GM12865 (cell line): ENCODE measurements around the gene FZD4.
"Not testable (repeated sequence)": the region's sequence is repeated elsewhere in the genome, so short reads cannot be mapped to it uniquely, and the experiment has no call there.

Experiments used
- DNase-seq: peaks from one replicate; pipeline ENCODE4 v3.0.0; 2010; ENCODE audit warnings: low read depth
- H3K4me3 ChIP-seq: 2 replicates; pipeline ENCODE4 v1.5.1; 2011; ENCODE audit warnings: mild to moderate bottlenecking, low read depth, low read length, control low read depth
- TF ChIP-seq, protein P1 (sequence below): IDR thresholded peaks from 2 replicates; pipeline ENCODE4 v1.5.1; 2011; ENCODE audit warnings: low read length, control low read depth, low read depth, inconsistent platforms; ENCODE audit not compliant: insufficient read depth; ENCODE audit errors: missing control alignments

FZD4 gene

DNA sequence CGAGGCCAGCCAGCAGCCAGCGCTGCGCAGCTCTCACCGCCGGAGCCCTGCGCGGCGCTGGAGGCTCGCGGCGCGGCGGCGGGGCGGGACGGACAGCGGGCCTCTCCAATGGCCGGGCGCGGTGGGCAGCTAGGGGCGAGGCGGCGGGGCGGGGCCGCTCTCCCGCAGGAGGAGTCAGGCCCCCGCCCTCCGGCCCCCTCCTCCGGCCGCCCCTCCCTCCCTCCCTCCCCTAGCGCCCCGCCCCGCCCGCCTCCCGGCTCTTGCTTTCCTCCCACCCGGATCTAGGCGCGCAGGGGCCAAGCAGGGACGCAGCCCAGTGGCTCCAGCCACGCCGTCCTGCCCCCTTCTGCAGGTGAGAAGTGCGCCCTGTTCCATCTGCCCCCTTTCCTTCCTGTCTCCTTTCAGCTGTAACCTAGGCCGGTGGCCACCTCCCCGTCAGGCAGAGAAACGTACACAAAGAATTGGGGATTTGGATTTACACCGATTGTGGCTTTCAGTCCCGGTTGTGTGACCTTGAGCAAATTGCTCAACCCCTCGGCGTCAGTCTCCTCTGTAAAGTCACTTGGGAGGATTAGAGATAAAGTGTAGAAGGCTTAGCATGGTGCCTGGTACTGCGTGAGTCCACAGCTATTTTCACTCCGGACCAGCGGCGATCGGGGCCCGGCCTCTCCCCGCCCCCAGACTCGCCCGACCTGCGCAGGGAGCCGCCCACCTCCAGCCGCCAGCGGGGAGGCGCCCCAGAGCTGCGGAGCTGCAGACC, at the start of gene FZD4:
Gene FZD4 (minus strand): TSS at position 35 of the 760 bp plus-strand sequence. CDS start 310 bp downstream, outside the sequence.
- TF ChIP-seq, protein P1, sequence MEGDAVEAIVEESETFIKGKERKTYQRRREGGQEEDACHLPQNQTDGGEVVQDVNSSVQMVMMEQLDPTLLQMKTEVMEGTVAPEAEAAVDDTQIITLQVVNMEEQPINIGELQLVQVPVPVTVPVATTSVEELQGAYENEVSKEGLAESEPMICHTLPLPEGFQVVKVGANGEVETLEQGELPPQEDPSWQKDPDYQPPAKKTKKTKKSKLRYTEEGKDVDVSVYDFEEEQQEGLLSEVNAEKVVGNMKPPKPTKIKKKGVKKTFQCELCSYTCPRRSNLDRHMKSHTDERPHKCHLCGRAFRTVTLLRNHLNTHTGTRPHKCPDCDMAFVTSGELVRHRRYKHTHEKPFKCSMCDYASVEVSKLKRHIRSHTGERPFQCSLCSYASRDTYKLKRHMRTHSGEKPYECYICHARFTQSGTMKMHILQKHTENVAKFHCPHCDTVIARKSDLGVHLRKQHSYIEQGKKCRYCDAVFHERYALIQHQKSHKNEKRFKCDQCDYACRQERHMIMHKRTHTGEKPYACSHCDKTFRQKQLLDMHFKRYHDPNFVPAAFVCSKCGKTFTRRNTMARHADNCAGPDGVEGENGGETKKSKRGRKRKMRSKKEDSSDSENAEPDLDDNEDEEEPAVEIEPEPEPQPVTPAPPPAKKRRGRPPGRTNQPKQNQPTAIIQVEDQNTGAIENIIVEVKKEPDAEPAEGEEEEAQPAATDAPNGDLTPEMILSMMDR = peak; percentile 7
- peak; percentile 87 for DNase-seq
- H3K4me3 ChIP-seq = peak within 1 kb of the TSS; percentile 83

DNA sequence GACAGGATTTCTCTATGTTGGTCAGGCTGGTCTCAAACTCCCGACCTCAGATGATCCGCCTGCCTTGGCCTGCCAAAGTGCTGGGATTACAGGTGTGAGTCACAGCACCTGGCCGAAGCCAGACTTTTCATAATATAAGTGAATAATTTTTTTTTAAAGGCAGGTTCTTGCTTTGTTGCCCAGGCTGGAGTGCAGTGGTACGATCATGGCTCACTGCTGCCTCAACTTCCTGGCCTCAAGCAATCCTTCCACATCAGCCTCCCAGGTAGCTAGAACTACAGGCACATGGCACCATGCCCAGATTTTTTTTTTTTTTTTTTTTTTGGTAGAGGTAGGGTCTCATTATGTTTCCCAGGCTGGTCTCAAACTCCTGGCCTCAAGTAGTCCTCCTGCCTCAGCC, 49.1 kb upstream of the FZD4 start:
- H3K4me3 ChIP-seq, DNase-seq: not testable (repeated sequence)

DNA sequence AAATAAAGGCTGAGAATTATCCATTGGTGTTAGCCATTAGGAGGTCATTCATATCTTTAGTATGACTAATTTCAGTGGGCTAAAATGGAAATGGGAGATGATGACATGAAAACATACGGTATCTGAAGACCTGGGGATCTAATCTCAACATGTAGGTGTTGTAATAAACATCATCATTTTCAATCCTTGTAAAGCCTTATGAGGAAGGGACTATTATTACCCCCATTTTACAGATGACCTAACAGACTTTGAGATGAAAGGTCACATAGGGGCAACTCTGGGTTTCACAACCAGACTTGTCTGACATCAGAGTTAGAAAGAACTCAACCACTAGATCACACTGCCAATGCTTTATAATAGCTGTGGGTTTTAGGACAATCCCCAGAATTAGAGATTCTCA, 47.7 kb upstream of the FZD4 start:
- H3K4me3 ChIP-seq = no peak overlapping the region
- TF ChIP-seq, protein P1 = no peak
- DNase-seq = no peak

DNA sequence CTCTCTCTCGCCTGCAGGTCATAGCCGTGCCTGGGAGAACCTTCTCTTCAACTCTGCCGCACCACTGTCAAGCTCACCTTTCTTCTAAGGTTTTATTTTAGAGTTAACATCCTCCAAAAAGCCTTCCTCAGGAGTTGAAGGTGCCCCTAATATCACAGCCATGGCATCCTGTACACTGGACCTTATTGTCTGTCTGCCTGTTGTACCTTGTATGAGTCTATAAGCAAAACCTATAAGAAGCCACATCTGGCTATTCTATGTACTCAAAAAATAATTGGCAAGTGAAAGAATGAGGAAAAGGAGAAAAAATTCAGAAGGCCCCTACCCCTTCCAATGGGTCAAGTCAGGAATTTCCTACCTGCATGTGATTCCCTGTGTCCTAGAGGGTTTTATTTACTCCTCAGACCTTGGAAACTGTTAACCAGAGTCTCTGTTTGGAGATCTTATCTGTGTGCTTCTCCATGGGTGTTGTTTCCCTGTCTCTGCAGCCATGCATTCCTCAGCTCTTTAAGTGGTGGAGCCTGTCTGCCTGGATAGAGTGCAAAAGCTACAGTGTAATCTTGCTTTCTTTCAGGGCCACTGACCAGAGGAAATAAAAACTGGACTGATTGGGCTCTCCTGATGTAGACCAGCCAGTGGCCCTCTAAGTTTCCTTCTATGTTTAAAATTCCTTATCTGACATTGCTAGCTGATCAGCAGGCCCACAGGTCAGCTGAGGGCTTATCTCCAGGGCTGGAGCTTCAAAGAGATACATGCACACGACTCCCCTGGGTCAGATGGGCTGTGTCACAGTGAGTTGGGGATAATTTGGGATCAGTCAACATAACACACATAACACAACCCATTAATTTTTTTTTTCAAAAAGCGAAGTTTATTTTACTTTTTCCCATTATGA, 44.9 kb upstream of the FZD4 start:
- no peak overlapping the region for H3K4me3 ChIP-seq
- DNase-seq = no peak
- TF ChIP-seq, protein P1 = no peak

DNA sequence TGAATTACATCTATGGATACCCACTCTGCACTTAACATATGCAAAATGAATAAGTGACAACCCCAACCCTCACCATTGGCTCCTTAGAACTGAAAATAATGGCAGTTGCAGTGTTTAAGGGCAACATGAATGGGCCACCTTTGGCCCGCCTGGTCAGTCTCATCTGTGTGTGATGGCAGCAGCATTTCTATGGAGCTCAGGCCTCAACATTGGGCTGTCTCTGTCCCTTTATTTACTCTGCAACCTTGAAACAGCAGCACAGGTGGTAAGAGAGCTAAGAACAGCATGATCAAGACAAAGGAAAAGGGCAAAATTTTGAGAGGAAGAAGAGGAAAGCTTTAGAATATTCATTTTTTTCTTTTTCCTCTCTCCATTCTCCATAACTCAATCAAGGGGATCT, 44.2 kb upstream of the FZD4 start:
- H3K4me3 ChIP-seq = no peak overlapping the region
- DNase-seq = no peak
- TF ChIP-seq, protein P1 = no peak

DNA sequence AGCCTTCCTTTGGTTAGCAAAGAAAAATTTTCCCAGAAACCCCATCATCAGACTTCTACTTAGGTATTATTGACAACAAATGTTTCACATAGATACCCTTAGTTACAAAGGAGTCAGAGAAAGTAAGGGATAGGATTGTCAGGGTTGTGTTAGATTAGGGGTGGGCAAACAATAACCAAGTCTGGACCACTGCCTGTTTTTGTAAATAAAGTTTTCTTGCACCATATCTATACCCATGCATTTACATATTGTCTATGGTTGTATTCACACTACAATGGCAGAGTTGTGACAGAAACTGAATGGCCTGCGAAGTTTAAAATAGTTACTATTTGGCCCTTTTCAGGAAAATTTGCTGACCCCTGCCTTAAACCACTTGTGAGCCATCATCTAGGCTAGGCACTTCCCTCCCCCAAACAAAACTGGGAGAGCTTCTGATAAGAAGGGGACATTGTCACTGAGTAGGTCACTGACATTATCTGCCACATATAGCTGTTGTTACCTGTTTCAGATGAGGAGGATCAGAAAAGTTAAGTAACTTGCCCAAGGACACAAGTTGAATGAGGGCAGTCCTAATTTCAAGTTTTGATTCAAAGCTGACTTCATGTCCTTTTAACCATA, 41.9 kb upstream of the FZD4 start:
- TF ChIP-seq, protein P1 = no peak
- no peak for DNase-seq
- H3K4me3 ChIP-seq = no peak overlapping the region

DNA sequence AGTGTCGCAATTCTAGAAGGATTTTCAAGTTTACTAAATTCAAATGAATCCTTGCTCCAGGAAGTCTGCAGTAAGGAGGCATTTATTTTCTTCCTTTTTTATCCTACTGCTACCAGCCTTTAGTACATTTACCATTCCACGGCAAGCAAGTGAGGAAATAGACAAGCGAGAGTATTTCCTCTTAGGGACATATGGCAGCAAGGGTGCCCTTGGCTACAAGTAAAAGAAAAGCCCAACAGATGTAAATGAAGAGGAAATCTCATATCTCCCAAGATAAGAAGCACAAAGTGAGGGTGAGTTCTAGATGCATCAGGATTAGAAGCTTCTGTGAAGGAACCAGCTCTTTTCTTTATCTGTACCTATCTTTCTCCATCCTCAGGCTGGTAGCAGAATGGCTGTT, 37.8 kb upstream of the FZD4 start:
- TF ChIP-seq, protein P1 = no peak
- no peak overlapping the region for H3K4me3 ChIP-seq
- DNase-seq = no peak

DNA sequence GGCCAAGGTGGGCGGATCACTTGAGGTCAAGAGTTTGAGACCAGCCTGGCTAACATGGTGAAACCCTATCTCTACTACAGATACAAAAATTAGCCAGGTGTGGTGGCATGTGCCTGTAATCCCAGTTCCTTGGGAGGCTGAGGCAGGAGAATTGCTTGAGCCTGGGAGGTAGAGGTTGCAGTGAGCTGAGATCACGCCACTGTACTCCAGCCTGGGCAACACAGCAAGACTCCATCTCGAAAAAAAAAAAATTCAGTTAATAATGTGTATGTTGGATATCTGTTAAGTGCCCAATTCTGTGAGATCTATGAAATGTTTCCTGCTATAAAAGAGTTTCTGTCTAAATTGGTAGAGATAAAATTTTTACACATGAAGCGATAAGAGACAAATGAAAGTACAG, 37.1 kb upstream of the FZD4 start:
- DNase-seq, H3K4me3 ChIP-seq: not testable (repeated sequence)
